Glutamatergic neuron (in vitro differentiated cells): ENCODE measurements around the gene C16orf95. TPM values are rescaled to one million over a fixed set of nuclear protein-coding genes. Genes with fewer than 3 reads are reported as not detected.

ENCODE experiments used
- DNase-seq: peaks from one replicate; pipeline ENCODE4 v3.0.0; 2022
- H3K27ac Mint-ChIP-seq: one replicate; pipeline ENCODE4 v1.8.0; 2020; ENCODE audit warnings: mild to moderate bottlenecking, mixed read lengths, inconsistent platforms; ENCODE audit not compliant: unreplicated experiment
- H3K27me3 Mint-ChIP-seq: one replicate; pipeline ENCODE4 v1.8.0; 2020; ENCODE audit warnings: mild to moderate bottlenecking, moderate library complexity, mixed read lengths, inconsistent platforms; ENCODE audit not compliant: unreplicated experiment
- H3K36me3 Mint-ChIP-seq: one replicate; pipeline ENCODE4 v1.8.0; 2020; ENCODE audit warnings: mild to moderate bottlenecking, mixed read lengths, inconsistent platforms; ENCODE audit not compliant: unreplicated experiment
- H3K4me1 Mint-ChIP-seq: one replicate; pipeline ENCODE4 v1.8.0; 2020; ENCODE audit warnings: mild to moderate bottlenecking, low read depth, mixed read lengths, inconsistent platforms; ENCODE audit not compliant: unreplicated experiment
- H3K4me3 Mint-ChIP-seq: one replicate; pipeline ENCODE4 v1.8.0; 2020; ENCODE audit warnings: mild to moderate bottlenecking, mixed read lengths, inconsistent platforms; ENCODE audit not compliant: unreplicated experiment
- H3K9me3 Mint-ChIP-seq: one replicate; pipeline ENCODE4 v1.8.0; 2020; ENCODE audit warnings: mild to moderate bottlenecking, moderate library complexity, mixed read lengths, inconsistent platforms; ENCODE audit not compliant: unreplicated experiment
- total RNA-seq: library from RNA; stranded (reverse); fragmentation: NEBNext Ultra II Directional; extraction: Animal tissue kit (Norgen Biotek cat#: 25700); gene quantifications from one replicate; pipeline ENCODE4 v1.2.1, GENCODE V29; 2021; ENCODE audit not compliant: unreplicated experiment
- TF ChIP-seq, protein P1 (sequence below): fragments of 200-600 bp; sonication (generic); IDR thresholded peaks from one replicate; pipeline ENCODE4 v1.5.0; 2021; ENCODE audit not compliant: partially characterized antibody, unreplicated experiment

C16orf95 gene
- total RNA-seq, 1 donor from 2014 or later = 9.2 TPM

GRCh38 chr16:87327798-87328495, 10.8 kb upstream of the C16orf95 start:
- TF ChIP-seq, protein P1, sequence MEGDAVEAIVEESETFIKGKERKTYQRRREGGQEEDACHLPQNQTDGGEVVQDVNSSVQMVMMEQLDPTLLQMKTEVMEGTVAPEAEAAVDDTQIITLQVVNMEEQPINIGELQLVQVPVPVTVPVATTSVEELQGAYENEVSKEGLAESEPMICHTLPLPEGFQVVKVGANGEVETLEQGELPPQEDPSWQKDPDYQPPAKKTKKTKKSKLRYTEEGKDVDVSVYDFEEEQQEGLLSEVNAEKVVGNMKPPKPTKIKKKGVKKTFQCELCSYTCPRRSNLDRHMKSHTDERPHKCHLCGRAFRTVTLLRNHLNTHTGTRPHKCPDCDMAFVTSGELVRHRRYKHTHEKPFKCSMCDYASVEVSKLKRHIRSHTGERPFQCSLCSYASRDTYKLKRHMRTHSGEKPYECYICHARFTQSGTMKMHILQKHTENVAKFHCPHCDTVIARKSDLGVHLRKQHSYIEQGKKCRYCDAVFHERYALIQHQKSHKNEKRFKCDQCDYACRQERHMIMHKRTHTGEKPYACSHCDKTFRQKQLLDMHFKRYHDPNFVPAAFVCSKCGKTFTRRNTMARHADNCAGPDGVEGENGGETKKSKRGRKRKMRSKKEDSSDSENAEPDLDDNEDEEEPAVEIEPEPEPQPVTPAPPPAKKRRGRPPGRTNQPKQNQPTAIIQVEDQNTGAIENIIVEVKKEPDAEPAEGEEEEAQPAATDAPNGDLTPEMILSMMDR = no peak
- no peak overlapping the region for H3K4me3 Mint-ChIP-seq
- peaks cover 22% of the 10 kb centered on the region for H3K4me1 Mint-ChIP-seq
- H3K36me3 Mint-ChIP-seq = no peaks in the 10 kb centered on the region
- H3K9me3 Mint-ChIP-seq = peaks cover 6% of the 10 kb centered on the region
- H3K27ac Mint-ChIP-seq = no peak overlapping the region
- H3K27me3 Mint-ChIP-seq = peaks cover 9% of the 10 kb centered on the region
- DNase-seq = peak; percentile 7

DNA sequence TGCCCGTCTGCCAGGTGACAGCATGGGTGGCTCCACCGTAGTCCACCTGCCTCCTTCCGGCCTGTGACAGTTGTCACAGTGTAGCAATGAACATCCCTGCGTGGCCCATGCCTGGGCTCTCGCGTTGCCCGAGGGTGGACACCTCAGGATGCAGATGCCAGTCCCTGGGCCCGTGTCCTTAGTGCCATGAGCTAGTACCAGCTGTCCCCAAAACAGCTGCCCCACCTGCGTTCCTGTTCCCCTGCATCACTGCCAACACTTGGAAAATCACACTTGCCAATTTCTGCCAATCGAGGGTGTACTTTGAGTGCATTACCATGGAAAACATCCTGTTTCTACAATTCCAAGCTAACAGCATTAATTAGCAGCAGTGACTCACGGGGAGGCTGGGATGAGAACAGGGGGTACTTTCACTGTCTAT, 9.0 kb upstream of the C16orf95 start:
- H3K36me3 Mint-ChIP-seq = no peaks in the 10 kb centered on the region

GRCh38 chr16:87325423-87325858, 8.2 kb upstream of the C16orf95 start:
- Mint-ChIP-seq H3K4me1 (peaks cover 30% of the 10 kb centered on the region), H3K27ac (peak overlapping the region; percentile 82)
- DNase-seq = no peak

More for the DNA sequence above, 9.0 kb upstream of the C16orf95 start:
- TF ChIP-seq, protein P1 = no peak
- peaks cover 14% of the 10 kb centered on the region for H3K27me3 Mint-ChIP-seq
- DNase-seq = no peak
- H3K4me3 Mint-ChIP-seq = peak overlapping the region; percentile 47
- H3K27ac Mint-ChIP-seq = peak overlapping the region; percentile 68
- H3K4me1 Mint-ChIP-seq = peaks cover 29% of the 10 kb centered on the region
- H3K9me3 Mint-ChIP-seq = peaks cover 8% of the 10 kb centered on the region

GRCh38 chr16:87324411-87325275, 7.5 kb upstream of the C16orf95 start:
- peak; percentile 75 for DNase-seq
- Mint-ChIP-seq H3K4me3 (peak overlapping the region; percentile 42), H3K4me1 (peaks cover 30% of the 10 kb centered on the region), H3K27me3 (peaks cover 9% of the 10 kb centered on the region), H3K27ac (peak overlapping the region; percentile 48), H3K9me3 (peaks cover 6% of the 10 kb centered on the region), H3K36me3 (no peaks in the 10 kb centered on the region)
- TF ChIP-seq, protein P1 = peak; percentile 89

More at GRCh38 chr16:87325423-87325858, 8.2 kb upstream of the C16orf95 start:
- Mint-ChIP-seq H3K36me3 (no peaks in the 10 kb centered on the region), H3K4me3 (no peak overlapping the region), H3K9me3 (peaks cover 7% of the 10 kb centered on the region), H3K27me3 (peaks cover 10% of the 10 kb centered on the region)
- TF ChIP-seq, protein P1 = no peak
